ENCODE data around the gene NCBP1. TPM values are rescaled to one million over a fixed set of nuclear protein-coding genes. Genes with fewer than 3 reads are reported as not detected.

Gene NCBP1
- 30.1 and 49.3 TPM in 2 replicates for total RNA-seq

GRCh38 chr9:97632985-97633858, at the start of gene NCBP1, which contains the start of gene TSTD2:
Gene NCBP1 (plus strand): TSS chr9:97633821. CDS start chr9:97633882, 61 bp downstream.
Gene TSTD2 (minus strand): TSS chr9:97633368. CDS start chr9:97627562, 5,806 bp downstream.

GRCh38 chr9:97696803-97697601, 63.4 kb downstream of the NCBP1 start, which contains the start of gene XPA:
Gene XPA (minus strand): TSS chr9:97697340. CDS start chr9:97697292, 48 bp downstream.

Other genes starting within 250 kb of the NCBP1 start
- 2.7 and 6.8 TPM in 2 replicates for gene TDRD7, start 221.7 kb upstream of the NCBP1 start, total RNA-seq
- gene TMOD1, start 132.2 kb upstream of the NCBP1 start, total RNA-seq, result not detected in 2 replicates
- gene TSTD2, start 453 bp upstream of the NCBP1 start, total RNA-seq, result 20.2 and 31.1 TPM in 2 replicates
- 5.5 and 7.5 TPM in 2 replicates for gene XPA, start 63.5 kb downstream of the NCBP1 start, total RNA-seq
- gene FOXE1, start 219.4 kb downstream of the NCBP1 start, total RNA-seq, result 3.8 and 7.9 TPM in 2 replicates